ENCODE measurements around the gene SYDE1. TPM values are rescaled to one million over a fixed set of nuclear protein-coding genes. Genes with fewer than 3 reads are reported as not detected.

The SYDE1 gene
- total and polyA plus RNA-seq, 2 experiments from 2014 or later = 4.1 to 21.4 TPM

DNA sequence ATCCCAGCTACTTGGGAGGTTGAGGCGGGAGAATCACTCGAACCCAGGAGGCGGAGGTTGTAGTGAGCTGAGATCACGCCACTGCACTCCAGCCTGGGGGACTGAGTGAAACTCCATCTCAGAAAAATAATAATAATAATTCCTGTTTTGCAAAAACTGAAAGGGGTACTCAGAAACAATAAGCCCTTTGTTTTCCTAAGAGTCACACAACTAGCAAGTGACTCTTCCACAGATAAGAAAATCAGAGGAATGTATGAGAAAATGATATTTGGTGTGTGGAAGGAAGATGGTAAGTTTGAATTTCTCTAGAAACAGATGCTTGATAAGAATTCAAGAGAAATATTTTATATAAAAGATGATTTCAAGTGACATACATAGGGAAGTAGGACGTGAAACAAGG lies 35.1 kb downstream of the SYDE1 start:
- Histone ChIP-seq H3K27me3 (ENCODE audit: insufficient read depth) (no peaks in the 10 kb centered on the region), H3K27ac (ENCODE audit: low read depth) (no peak overlapping the region), H3K9me2 (ENCODE audit: insufficient read depth) (0 out of 2 replicates have a peak, but pooled peaks cover 6% of the 10 kb centered on the region), H3K36me3 (ENCODE audit: insufficient read depth) (no peaks in the 10 kb centered on the region), H4K20me1 (replicated peaks; ENCODE audit: insufficient read depth) (no peaks in the 10 kb centered on the region), H3K4me3 (no peak overlapping the region), H3F3A (replicated peaks; ENCODE audit: low read depth) (no peaks in the 10 kb centered on the region), H3K4me1 (ENCODE audit: insufficient read depth) (no peaks in the 10 kb centered on the region), H2AFZ (no peak overlapping the region), H3K79me2 (replicated peaks; ENCODE audit: insufficient read depth) (no peaks in the 10 kb centered on the region), H3K4me2 (no peak overlapping the region)
- ATAC-seq (no peak), DNase-seq (ENCODE audit: low spot score) (no peak)
- TF ChIP-seq EZH2phosphoT487 (IDR thresholded peaks at IDR 0.05; ENCODE audit: unreplicated experiment) (no peak), STAT1 (IDR thresholded peaks at IDR 0.05; ENCODE audit: unreplicated experiment) (no peak), EZH2 (IDR thresholded peaks at IDR 0.05; ENCODE audit: low read depth, unreplicated experiment) (no peak), ZNF114 (CRISPR knock-in tag; IDR thresholded peaks at IDR 0.05) (no peak), CREB1 (CRISPR knock-in tag; IDR thresholded peaks at IDR 0.05; ENCODE audit: low read depth) (no peak), NANOG (IDR thresholded peaks at IDR 0.05; ENCODE audit: borderline replicate concordance) (no peak), ZNF331 (CRISPR knock-in tag; IDR thresholded peaks at IDR 0.05; ENCODE audit: low read depth) (no peak), POLR2AphosphoS5 (IDR thresholded peaks at IDR 0.05; ENCODE audit: low read depth) (no peak), JUNB (IDR thresholded peaks at IDR 0.05; ENCODE audit: unreplicated experiment) (no peak)
- TF ChIP-seq, protein P1, sequence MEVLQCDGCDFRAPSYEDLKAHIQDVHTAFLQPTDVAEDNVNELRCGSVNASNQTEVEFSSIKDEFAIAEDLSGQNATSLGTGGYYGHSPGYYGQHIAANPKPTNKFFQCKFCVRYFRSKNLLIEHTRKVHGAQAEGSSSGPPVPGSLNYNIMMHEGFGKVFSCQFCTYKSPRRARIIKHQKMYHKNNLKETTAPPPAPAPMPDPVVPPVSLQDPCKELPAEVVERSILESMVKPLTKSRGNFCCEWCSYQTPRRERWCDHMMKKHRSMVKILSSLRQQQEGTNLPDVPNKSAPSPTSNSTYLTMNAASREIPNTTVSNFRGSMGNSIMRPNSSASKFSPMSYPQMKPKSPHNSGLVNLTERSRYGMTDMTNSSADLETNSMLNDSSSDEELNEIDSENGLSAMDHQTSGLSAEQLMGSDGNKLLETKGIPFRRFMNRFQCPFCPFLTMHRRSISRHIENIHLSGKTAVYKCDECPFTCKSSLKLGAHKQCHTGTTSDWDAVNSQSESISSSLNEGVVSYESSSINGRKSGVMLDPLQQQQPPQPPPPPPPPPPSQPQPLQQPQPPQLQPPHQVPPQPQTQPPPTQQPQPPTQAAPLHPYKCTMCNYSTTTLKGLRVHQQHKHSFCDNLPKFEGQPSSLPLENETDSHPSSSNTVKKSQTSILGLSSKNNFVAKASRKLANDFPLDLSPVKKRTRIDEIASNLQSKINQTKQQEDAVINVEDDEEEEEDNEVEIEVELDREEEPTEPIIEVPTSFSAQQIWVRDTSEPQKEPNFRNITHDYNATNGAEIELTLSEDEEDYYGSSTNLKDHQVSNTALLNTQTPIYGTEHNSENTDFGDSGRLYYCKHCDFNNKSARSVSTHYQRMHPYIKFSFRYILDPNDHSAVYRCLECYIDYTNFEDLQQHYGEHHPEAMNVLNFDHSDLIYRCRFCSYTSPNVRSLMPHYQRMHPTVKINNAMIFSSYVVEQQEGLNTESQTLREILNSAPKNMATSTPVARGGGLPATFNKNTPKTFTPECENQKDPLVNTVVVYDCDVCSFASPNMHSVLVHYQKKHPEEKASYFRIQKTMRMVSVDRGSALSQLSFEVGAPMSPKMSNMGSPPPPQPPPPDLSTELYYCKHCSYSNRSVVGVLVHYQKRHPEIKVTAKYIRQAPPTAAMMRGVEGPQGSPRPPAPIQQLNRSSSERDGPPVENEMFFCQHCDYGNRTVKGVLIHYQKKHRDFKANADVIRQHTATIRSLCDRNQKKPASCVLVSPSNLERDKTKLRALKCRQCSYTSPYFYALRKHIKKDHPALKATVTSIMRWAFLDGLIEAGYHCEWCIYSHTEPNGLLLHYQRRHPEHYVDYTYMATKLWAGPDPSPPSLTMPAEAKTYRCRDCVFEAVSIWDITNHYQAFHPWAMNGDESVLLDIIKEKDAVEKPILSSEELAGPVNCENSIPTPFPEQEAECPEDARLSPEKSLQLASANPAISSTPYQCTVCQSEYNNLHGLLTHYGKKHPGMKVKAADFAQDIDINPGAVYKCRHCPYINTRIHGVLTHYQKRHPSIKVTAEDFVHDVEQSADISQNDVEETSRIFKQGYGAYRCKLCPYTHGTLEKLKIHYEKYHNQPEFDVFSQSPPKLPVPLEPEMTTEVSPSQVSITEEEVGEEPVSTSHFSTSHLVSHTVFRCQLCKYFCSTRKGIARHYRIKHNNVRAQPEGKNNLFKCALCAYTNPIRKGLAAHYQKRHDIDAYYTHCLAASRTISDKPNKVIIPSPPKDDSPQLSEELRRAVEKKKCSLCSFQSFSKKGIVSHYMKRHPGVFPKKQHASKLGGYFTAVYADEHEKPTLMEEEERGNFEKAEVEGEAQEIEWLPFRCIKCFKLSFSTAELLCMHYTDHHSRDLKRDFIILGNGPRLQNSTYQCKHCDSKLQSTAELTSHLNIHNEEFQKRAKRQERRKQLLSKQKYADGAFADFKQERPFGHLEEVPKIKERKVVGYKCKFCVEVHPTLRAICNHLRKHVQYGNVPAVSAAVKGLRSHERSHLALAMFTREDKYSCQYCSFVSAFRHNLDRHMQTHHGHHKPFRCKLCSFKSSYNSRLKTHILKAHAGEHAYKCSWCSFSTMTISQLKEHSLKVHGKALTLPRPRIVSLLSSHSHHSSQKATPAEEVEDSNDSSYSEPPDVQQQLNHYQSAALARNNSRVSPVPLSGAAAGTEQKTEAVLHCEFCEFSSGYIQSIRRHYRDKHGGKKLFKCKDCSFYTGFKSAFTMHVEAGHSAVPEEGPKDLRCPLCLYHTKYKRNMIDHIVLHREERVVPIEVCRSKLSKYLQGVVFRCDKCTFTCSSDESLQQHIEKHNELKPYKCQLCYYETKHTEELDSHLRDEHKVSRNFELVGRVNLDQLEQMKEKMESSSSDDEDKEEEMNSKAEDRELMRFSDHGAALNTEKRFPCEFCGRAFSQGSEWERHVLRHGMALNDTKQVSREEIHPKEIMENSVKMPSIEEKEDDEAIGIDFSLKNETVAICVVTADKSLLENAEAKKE (CRISPR knock-in tag; IDR thresholded peaks at IDR 0.05) = no peak
- TF ChIP-seq, protein P2, sequence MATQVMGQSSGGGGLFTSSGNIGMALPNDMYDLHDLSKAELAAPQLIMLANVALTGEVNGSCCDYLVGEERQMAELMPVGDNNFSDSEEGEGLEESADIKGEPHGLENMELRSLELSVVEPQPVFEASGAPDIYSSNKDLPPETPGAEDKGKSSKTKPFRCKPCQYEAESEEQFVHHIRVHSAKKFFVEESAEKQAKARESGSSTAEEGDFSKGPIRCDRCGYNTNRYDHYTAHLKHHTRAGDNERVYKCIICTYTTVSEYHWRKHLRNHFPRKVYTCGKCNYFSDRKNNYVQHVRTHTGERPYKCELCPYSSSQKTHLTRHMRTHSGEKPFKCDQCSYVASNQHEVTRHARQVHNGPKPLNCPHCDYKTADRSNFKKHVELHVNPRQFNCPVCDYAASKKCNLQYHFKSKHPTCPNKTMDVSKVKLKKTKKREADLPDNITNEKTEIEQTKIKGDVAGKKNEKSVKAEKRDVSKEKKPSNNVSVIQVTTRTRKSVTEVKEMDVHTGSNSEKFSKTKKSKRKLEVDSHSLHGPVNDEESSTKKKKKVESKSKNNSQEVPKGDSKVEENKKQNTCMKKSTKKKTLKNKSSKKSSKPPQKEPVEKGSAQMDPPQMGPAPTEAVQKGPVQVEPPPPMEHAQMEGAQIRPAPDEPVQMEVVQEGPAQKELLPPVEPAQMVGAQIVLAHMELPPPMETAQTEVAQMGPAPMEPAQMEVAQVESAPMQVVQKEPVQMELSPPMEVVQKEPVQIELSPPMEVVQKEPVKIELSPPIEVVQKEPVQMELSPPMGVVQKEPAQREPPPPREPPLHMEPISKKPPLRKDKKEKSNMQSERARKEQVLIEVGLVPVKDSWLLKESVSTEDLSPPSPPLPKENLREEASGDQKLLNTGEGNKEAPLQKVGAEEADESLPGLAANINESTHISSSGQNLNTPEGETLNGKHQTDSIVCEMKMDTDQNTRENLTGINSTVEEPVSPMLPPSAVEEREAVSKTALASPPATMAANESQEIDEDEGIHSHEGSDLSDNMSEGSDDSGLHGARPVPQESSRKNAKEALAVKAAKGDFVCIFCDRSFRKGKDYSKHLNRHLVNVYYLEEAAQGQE (IDR thresholded peaks at IDR 0.05; ENCODE audit: unreplicated experiment) = no peak
- TF ChIP-seq, protein P3, sequence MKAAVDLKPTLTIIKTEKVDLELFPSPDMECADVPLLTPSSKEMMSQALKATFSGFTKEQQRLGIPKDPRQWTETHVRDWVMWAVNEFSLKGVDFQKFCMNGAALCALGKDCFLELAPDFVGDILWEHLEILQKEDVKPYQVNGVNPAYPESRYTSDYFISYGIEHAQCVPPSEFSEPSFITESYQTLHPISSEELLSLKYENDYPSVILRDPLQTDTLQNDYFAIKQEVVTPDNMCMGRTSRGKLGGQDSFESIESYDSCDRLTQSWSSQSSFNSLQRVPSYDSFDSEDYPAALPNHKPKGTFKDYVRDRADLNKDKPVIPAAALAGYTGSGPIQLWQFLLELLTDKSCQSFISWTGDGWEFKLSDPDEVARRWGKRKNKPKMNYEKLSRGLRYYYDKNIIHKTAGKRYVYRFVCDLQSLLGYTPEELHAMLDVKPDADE (IDR thresholded peaks at IDR 0.05) = no peak
- TF ChIP-seq, protein P4, sequence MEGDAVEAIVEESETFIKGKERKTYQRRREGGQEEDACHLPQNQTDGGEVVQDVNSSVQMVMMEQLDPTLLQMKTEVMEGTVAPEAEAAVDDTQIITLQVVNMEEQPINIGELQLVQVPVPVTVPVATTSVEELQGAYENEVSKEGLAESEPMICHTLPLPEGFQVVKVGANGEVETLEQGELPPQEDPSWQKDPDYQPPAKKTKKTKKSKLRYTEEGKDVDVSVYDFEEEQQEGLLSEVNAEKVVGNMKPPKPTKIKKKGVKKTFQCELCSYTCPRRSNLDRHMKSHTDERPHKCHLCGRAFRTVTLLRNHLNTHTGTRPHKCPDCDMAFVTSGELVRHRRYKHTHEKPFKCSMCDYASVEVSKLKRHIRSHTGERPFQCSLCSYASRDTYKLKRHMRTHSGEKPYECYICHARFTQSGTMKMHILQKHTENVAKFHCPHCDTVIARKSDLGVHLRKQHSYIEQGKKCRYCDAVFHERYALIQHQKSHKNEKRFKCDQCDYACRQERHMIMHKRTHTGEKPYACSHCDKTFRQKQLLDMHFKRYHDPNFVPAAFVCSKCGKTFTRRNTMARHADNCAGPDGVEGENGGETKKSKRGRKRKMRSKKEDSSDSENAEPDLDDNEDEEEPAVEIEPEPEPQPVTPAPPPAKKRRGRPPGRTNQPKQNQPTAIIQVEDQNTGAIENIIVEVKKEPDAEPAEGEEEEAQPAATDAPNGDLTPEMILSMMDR (conservative IDR thresholded peaks at IDR 0.05; ENCODE audit: low read depth in 2 of 2) = no peak
- Mint-ChIP-seq H3K9me3 (peaks cover 26% of the 10 kb centered on the region), H3K27ac (no peak overlapping the region), H3K4me1 (no peaks in the 10 kb centered on the region), H3K36me3 (ENCODE audit: low read depth) (no peaks in the 10 kb centered on the region; the same call in 2 of the 3 replicates), H3K27me3 (ENCODE audit: insufficient read depth, low read depth, poor library complexity) (peaks cover 4% of the 10 kb centered on the region), H3K4me3 (no peak overlapping the region)
